Left cardiac atrium (tissue), 4 donors: Measurements from ENCODE around the gene HDAC7. TPM values are rescaled to one million over a fixed set of nuclear protein-coding genes. Genes with fewer than 3 reads are reported as not detected.

Experiments
- ATAC-seq, 2 donors: fragments of 200-7000 bp; cut with Tn5 transposase; one replicate each; pipeline ENCODE4 v1.9.1; 2020; ENCODE audit warnings: mild to moderate bottlenecking in 2 of 2, moderate library complexity in 2 of 2
- DNase-seq: peaks from one replicate; pipeline ENCODE4 v3.0.0-alpha.2; 2020
- intact Hi-C, 2 donors: fragments of 100-400 bp; cut with DNase I; formaldehyde crosslinking; loops; one replicate each; pipeline versions ENCODE4 v1.14.1 to v1.15.1; 2022 to 2023
- total RNA-seq, 2 donors: library from RNA; stranded (reverse); fragmentation: NEBNext Ultra II Directional; extraction: Animal tissue kit (Norgen Biotek cat#: 25700); gene quantifications; one replicate each; pipeline ENCODE4 v1.2.1, GENCODE V29; 2021
- donor health status: DM: no; HTN: yes; CAD: no.
- donor health status: DM: no; HTN: yes; CAD: no; lungs with severe emphysema.
- donor health status: DM: yes; HTN: yes; CAD: no.
- donor health status: Dilated cardiomyopathy.

The HDAC7 gene
- total RNA-seq, 2 donors from 2014 or later = 41.6 to 58.0 TPM

DNA sequence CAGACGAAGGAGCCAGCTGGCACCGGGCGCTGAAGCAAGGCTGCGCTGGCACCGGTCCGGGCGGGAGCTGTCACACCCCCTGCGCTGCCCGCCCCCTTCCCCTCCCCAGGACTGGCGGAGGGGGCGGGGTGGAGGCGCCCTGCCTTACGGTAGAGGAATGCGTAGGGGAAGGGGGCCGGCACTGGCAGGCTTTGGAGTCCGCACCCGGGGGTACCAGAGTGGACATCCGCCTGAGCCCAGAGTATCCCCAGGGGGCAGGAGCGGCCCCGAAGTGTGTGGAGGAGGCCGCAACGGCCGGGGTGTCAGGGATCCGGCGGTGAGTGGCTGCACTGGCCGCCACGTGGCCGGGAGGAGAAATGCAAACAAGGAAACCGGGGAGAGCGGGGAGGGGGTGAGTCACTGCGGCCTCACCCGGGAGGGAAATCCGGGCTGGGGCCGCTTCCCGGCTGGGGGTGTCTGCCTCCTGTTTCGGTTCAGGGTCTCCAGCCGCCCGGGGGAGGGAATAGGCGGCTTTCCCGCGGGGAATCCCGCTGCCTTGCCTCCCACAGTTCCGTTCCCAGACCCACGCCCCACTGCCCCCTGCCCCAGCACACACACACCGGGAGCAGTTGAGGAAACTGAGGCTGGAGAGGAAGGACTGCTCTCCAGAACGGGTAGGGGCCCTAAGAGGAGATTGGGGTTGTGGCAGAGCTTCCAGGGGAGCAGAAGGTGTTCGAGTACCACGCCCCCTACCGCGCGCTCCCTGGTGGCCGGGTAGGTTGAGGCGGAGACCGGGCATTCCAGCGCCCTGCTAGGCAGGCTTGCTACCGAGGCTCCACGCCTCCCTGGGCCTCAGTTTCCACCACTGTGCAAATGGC lies 60.6 kb downstream of the HDAC7 start, which contains the start of gene RAPGEF3:
RAPGEF3 (minus strand) TSS at position 47 of the 857 bp plus-strand sequence. CDS start 324 bp downstream, outside the sequence.
- DNase-seq = peak; percentile 89
- peak; percentile 89 to 90 for ATAC-seq
- intact Hi-C loops = loop anchor here in 1 of 2 donors (2.0 kb wide), 1 partner anchor 42 kb away; no protein-coding TSS in a partner anchor

DNA sequence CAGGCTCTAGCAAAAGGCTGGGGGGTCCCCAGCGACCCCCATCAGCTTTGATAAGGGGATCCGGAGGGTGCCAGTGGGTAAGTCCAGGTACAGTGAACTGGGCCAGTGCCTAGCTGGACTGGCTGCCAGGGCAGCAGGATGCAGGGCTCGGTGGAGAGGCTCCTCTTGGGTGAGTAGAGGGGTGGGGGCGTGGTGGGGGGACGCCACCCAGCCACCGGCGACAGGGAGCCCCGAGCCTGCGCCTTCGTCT lies 61.2 kb downstream of the HDAC7 start:
- ATAC-seq (no peak), DNase-seq (no peak)
- intact Hi-C loops = loop anchor here in 1 of 2 donors (2.0 kb wide), 1 partner anchor 42 kb away; no protein-coding TSS in a partner anchor

DNA sequence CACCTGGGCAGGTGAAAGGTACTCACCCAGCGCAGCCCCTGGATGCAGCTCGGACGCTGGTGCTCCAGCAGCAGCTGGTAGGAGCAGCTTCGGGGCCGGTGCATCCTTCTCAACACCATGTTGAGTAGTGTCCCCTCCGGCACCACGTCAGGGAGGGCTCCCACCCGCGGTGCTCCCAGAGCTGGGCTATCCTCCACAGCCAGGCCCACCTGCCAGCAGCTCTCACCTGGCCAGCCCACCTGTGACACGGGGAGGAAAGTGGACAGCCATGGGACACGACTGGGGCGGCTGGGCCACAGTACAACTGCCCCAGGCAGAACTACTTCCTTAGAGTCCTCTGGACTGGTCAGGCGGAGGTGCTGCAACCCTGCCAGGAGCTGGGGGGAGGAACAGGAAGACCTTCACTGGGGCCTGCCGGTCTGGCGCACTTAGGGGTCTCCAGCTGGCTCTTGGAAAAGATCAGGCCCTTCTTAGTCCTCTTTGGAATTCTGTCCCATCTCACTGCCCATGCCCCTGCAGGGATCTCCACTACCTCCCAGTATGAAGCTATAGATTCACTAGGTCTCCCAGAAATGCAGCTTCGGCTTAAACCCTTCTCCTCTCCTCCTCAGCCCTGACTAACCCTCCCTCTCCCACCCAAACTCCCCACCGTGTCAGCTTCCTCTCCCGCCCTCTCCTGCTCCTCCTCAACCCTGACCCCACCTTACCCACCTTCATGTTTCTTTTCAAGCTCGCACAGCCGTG lies 61.7 kb downstream of the HDAC7 start:
- DNase-seq (peak; percentile 55), ATAC-seq (peak; percentile 12 to 13)
- intact Hi-C loops = loop anchor here in 1 of 2 donors (2.0 kb wide), 1 partner anchor 41 kb away; no protein-coding TSS in a partner anchor

DNA sequence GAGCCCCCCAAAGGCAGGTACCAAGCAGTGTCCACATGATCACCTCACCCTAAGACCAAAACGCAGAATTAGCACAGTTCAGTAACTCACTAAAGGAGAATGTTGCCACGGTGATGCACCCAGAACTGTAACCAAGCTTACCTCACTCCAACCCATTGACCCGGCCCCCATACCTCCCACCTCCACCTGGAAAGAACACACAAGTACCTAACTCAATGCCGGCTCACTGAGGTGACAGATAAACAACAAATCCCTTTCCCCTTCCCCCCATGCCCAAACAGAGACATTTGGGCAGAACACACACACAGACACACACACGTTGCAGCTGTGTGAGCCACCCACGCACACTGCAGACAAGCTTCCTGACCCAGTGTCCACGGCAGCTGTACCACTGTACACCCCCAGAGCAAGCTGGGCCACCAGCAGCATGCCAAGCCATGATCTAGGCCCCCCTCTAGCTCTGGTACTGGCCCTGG lies 62.3 kb downstream of the HDAC7 start:
- no peak for DNase-seq
- no peak for ATAC-seq
- intact Hi-C loops = no loop called here

GRCh38 chr12:47755655-47756562 lies 63.8 kb downstream of the HDAC7 start:
- ATAC-seq (no peak), DNase-seq (no peak)
- intact Hi-C loops = no loop called here

GRCh38 chr12:47754881-47755280 lies 64.8 kb downstream of the HDAC7 start:
- DNase-seq (no peak), ATAC-seq (no peak)
- intact Hi-C loops = no loop called here

GRCh38 chr12:47754126-47754525 lies 65.6 kb downstream of the HDAC7 start:
- intact Hi-C loops = no loop called here
- DNase-seq (no peak), ATAC-seq (no peak)

GRCh38 chr12:47753021-47754001 lies 66.4 kb downstream of the HDAC7 start:
- ATAC-seq (peak; percentile 81 to 86), DNase-seq (peak; percentile 86)
- intact Hi-C loops = no loop called here

GRCh38 chr12:47752552-47752951 lies 67.2 kb downstream of the HDAC7 start:
- intact Hi-C loops = no loop called here
- no peak for ATAC-seq
- no peak for DNase-seq

DNA sequence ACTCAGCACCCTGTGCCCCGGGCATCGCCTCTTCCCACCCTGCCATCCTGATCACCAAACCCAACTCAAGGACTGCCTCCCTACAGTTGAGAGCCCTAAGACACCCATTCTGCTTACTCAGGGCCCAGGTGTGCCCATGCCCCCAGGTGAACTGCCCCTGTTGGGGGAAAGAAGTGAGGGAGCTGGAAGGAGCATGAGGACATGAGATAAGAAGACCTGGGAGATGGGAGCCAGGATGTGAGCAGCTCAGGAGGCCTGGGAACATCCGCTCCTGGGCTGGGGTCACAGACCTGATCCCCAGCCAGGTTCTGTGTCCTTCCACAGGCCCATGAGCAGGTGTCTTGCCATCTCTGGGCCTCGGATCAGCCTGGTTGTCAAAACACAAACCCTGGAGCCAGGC lies 67.6 kb downstream of the HDAC7 start:
- ATAC-seq (no peak), DNase-seq (no peak)
- intact Hi-C loops = no loop called here

DNA sequence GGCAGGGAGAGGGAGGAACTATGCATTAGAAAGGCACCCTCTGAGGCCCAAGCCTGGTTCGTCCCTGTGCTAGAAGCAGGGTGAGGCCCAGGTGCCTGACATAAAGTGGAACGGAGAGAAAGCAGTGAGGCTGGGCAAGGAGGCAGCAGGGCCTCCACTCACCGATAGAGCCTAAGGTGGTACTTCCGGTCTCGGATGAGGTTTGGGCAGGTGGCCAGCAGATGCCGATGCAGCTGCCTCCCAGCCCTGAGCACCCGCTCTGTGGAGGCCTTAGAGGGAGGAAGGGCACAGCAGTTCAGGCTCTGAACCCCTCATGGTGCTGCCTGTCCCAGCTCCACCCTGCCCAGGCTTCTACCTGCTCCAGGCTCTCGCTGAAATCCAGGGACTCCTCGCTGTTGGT lies 68.1 kb downstream of the HDAC7 start:
- ATAC-seq (no peak), DNase-seq (no peak)
- intact Hi-C loops = no loop called here

- intact Hi-C loops = no loop called here
Observed at GRCh38 chr12:47750916-47751470, 68.7 kb downstream of the HDAC7 start.

DNA sequence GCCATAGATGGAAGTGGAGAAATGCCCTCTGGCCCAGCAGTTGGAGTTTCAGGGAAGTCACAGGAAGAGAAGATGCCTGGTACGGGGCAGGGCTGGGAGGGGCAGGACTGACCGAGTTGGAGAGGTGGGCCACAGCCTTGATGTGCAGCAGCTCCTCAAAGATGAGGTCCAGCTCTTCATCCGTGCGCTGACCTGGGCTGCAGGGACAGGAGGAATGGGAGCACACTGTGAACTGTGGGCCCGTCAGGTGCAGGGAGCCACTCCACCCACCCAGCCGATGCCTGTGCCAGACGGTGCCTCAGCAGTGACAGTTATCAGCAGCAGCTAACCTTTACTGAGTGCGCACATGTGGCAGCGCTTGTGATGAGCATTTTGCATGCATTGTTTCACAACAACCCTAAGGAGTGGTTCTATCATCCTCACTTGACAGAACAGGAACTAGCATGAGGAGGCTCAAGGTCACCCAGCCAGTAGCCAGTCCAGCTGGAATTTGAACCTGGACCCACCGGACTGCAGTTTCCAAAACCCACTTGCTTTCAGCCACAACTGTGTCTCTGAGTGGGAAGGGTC lies 69.4 kb downstream of the HDAC7 start:
- ATAC-seq (no peak), DNase-seq (no peak)
- intact Hi-C loops = no loop called here

More at GRCh38 chr12:47750916-47751470, 68.7 kb downstream of the HDAC7 start:
- no peak for DNase-seq
- ATAC-seq = no peak

DNA sequence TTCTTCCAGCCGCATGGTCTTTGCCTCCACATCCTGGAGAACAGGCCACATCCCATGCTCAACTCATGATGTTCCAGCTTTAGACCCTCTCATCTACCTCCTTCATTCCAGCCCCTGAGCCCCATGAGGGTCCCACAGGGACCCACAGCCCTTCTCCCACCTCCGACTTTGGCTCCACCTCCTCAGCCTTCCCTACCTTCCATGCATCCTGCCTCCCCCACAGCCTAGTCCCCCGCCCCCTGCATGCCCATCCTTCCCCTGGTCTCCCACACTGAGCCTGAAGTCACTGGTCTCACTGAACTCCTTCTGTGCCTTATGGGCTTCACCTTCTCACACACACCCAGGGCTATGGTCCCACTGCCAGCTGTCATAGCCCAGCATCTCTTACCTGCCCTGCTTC lies 70.8 kb downstream of the HDAC7 start:
- ATAC-seq (no peak), DNase-seq (no peak)
- intact Hi-C loops = no loop called here

DNA sequence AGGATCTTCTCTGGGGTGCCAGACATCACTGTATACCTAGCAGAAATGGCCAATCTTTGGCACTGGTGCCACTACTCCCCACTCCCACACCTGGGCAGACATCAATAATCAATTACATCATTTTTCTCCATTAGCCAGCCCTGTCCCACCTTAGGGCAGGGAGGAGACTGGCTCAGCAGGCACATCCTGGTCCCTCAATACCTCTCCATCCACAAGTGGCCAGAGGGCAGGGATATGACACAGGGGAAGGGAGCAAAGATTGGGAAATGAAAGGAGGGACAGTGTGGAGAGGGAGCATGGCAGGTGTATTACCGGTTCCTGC lies 71.2 kb downstream of the HDAC7 start:
- intact Hi-C loops = no loop called here
- no peak for ATAC-seq
- no peak for DNase-seq

DNA sequence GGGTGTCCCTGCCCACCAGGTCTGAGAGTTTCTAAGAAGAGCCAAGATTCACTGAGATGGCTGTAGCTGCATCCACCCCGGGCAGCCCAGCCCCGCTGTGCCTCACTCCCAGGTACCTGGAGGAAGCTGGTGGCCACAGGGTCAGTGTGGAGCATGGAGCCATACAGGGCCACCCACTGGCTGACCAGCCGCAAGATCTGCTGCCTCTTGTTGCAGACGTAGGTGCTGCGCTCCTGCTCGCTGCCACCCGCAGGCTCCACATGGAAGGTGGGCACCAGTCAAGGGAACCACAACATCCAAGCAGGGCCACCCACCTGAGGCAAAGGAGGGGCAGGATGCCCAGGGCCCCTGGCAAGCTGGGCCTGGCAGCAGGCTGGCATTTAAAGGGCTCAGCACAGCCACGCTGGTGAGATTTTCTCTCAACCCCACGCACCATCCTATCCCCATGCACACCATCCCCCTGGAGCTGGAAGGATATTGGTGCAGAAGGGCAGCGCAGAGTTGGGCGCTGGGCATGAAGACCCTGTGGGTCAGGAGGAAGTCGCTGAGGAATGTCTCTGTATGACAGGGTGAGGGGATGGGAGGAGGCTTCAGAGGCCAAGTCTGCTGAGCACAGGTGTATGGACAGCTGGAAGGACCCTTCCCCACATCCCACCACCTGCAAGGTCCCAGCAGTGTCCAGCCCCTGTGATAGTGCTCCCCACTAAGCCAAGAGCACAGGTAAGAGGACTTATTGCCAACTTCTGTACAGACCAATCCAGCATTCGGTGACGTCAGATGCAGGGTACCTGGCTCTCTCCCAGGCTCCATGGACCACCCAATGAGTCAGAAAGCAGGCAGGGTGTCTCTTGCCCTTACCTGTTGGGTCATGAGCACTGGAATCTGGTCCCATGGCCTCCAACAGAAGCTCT lies 71.9 kb downstream of the HDAC7 start:
- ATAC-seq (no peak), DNase-seq (no peak)
- intact Hi-C loops = no loop called here

DNA sequence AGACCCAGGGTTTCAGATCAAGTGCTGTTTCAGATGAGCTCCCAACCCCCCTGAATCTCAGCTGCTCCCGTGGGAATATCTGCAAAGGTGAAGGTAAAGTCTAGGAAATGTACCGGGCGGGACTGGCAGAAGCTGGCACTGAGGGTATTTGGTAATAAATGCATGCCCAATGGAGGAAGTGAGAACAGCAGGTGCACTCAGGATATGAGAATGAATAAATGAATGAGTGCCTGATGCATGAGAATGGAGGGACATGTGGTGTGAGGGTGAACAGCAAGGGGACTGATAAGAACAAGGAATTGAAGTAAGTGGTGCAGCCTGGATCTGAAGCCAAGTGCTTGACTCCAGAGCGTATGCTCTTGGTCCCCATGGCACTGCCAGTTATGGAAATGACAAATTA lies 72.6 kb downstream of the HDAC7 start:
- DNase-seq = no peak
- no peak for ATAC-seq
- intact Hi-C loops = no loop called here
